Right lobe of liver (tissue), 6 donors: ENCODE results near the gene BDH1. TPM values are rescaled to one million over a fixed set of nuclear protein-coding genes. Genes with fewer than 3 reads are reported as not detected.
"Not testable (repeated sequence)": the region's sequence is repeated elsewhere in the genome, so short reads cannot be mapped to it uniquely, and the experiment has no call there.

Experiments
- ATAC-seq, 4 donors: fragments of 200-7000 bp; cut with Tn5 transposase; one replicate each; pipeline ENCODE4 v1.9.1; 2020; ENCODE audit warnings: mild to moderate bottlenecking in 4 of 4, moderate library complexity in 4 of 4
- DNase-seq, 3 donors: peaks; one replicate each; pipeline ENCODE4 v3.0.0-alpha.2; 2020
- H3K27ac ChIP-seq, 3 donors: fragments of 200-600 bp; one replicate each; pipeline ENCODE4 v1.8.0; 2022
- H3K27me3 ChIP-seq, 2 donors: fragments of 200-600 bp; one replicate each; pipeline ENCODE4 v1.8.0; 2022
- H3K36me3 ChIP-seq, 4 donors: fragments of 200-600 bp; sonication (generic) in 1 of 4; one replicate each; pipeline versions ENCODE4 v1.5.1 to v1.8.0; 2017 to 2022; ENCODE audit warnings: control low read depth in 1 of 4
- H3K4me1 ChIP-seq, 4 donors: fragments of 200-600 bp; sonication (generic) in 1 of 4; one replicate each; pipeline versions ENCODE4 v1.5.1 to v1.8.0; 2017 to 2022; ENCODE audit warnings: control low read depth in 1 of 4
- H3K4me3 ChIP-seq, 3 donors: fragments of 200-600 bp; one replicate each; pipeline ENCODE4 v1.8.0; 2022
- H3K9me3 ChIP-seq, 4 donors: fragments of 200-600 bp; sonication (generic) in 1 of 4; one replicate each; pipeline versions ENCODE4 v1.5.1 to v1.8.0; 2017 to 2022; ENCODE audit warnings: control low read depth in 1 of 4
- POLR2A ChIP-seq: fragments of 450-650 bp; IDR thresholded peaks from one replicate; pipeline ENCODE4 v1.6.1; 2017; ENCODE audit warnings: antibody characterized with exemption, mild to moderate bottlenecking
- WGBS: methylation state at CpG from one replicate; pipeline ENCODE4 v1.1.6; 2018; ENCODE audit warnings: low coverage, low lambda C conversion rate; ENCODE audit not compliant: insufficient coverage; ENCODE audit errors: missing lambda C conversion rate; 5-methylcytosine and 5-hydroxymethylcytosine counted together
- intact Hi-C, 2 donors: fragments of 100-400 bp; cut with DNase I; formaldehyde crosslinking; loops; one replicate each; pipeline versions ENCODE4 v1.11.2 to v1.14.1; 2022
- total RNA-seq, 6 experiments: library from RNA; depleted of rRNA in 2 of 6; stranded (reverse); fragments of >200 nt in 2 of 6; fragmentation: NEBNext Ultra II Directional in 3 of 6; extraction: Animal tissue kit (Norgen Biotek cat#: 25700) in 3 of 6; gene quantifications; one replicate each; pipeline versions ENCODE4 v1.1.0 to v1.2.4, GENCODE V29; 2016 to 2023
- TF ChIP-seq, protein P1 (sequence below), 4 donors: fragments of 200-600 bp in 3 of 4; fragments of 450-650 bp in 1 of 4; IDR thresholded peaks; one replicate each; pipeline versions ENCODE4 v1.5.1 to v1.8.0; 2016 to 2022; ENCODE audit warnings: antibody characterized with exemption in 4 of 4, mild to moderate bottlenecking in 2 of 4
- donor health status: DM: no; HTN: yes; CAD: no.
- donor health status: DM: no; HTN: no; CAD: no.
- donor health status: DM: no; HTN: no; CAD: no.
- donor health status: DM: no; HTN: yes; CAD: no.
- donor health status: DM: no; HTN: yes; CAD: no.

BDH1 gene
- total RNA-seq, 6 experiments from 2014 or later: 65.5 to 366 (median 233) TPM

- no peaks in the 10 kb centered on the region for H3K36me3 ChIP-seq
- intact Hi-C loops: no loop called here
- H3K27ac ChIP-seq: peak overlapping the region in 2 of 3 donors; percentile 20 to 39
- no peak for DNase-seq
- ATAC-seq: peak; percentile 18 to 59 (median 25)
- TF ChIP-seq, protein P1, sequence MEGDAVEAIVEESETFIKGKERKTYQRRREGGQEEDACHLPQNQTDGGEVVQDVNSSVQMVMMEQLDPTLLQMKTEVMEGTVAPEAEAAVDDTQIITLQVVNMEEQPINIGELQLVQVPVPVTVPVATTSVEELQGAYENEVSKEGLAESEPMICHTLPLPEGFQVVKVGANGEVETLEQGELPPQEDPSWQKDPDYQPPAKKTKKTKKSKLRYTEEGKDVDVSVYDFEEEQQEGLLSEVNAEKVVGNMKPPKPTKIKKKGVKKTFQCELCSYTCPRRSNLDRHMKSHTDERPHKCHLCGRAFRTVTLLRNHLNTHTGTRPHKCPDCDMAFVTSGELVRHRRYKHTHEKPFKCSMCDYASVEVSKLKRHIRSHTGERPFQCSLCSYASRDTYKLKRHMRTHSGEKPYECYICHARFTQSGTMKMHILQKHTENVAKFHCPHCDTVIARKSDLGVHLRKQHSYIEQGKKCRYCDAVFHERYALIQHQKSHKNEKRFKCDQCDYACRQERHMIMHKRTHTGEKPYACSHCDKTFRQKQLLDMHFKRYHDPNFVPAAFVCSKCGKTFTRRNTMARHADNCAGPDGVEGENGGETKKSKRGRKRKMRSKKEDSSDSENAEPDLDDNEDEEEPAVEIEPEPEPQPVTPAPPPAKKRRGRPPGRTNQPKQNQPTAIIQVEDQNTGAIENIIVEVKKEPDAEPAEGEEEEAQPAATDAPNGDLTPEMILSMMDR (IDR thresholded peaks at IDR 0.05): no peak
- TF ChIP-seq POLR2A: no peak
- peak overlapping the region in 1 of 3 donors; percentile 14 for H3K4me3 ChIP-seq
- H3K4me1 ChIP-seq: peaks cover 0 to 68% (median 17%) of the 10 kb centered on the region in 4 donors
- no peaks in the 10 kb centered on the region for H3K27me3 ChIP-seq
- WGBS: 18% methylated on average over 5 of the region's 6 CpGs
- H3K9me3 ChIP-seq: no peaks in the 10 kb centered on the region
Observed at GRCh38 chr3:197567904-197568681, 12.3 kb upstream of the BDH1 start.

- H3K4me3 ChIP-seq, H3K36me3 ChIP-seq, DNase-seq, intact Hi-C loops, H3K9me3 ChIP-seq, H3K27me3 ChIP-seq: not testable (repeated sequence)
- ATAC-seq: peak in 1 of 4 donors; percentile 11
- peak overlapping the region in 2 of 3 donors; percentile 5 to 65 for H3K27ac ChIP-seq
- H3K4me1 ChIP-seq: peaks cover 0 to 87% (median 24%) of the 10 kb centered on the region in 4 donors
Observed at GRCh38 chr3:197566155-197566554, 10.4 kb upstream of the BDH1 start.

DNA sequence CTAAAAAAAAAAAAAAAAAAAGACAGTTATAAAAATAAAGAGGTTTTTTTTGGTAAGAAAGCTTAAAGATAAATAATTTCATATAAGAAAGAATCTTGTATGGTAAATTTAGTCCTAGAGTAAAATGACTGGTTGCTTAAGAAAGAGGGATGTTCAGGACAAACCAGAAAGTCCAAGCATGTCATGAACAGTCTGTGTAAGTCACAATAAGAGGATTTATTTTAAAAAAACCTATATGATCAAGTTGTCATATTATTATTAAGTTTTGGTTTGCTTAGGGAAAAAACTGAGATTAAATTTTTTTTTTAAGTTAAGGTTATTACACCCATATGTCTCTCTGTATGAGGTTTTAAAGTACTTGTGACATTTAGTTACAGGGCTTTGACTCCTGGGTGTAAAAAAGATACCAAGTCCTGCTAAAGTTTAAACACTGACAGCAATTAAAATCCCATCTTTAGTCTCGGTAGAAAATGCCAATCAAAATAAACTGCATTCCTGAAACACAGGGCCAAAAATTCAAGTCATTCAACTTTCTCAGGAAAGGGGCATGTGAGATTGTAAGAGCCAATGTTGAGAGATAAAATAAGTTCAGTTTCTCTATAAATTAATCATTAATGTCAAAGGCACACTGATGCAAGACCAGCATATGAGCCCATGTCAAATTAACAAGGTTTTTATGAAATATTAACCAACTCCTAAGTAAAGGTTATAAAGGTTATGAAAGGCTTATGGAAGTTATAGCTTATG is 8.5 kb upstream of the BDH1 start:
- no peaks in the 10 kb centered on the region for H3K27me3 ChIP-seq
- H3K4me3 ChIP-seq: no peak overlapping the region
- intact Hi-C loops: no loop called here
- no peaks in the 10 kb centered on the region for H3K36me3 ChIP-seq
- peak overlapping the region in 2 of 3 donors; percentile 54 to 65 for H3K27ac ChIP-seq
- 11% methylated on average over 1 of the region's 1 CpG for WGBS
- H3K4me1 ChIP-seq: peaks cover 0 to 92% (median 33%) of the 10 kb centered on the region in 4 donors
- no peaks in the 10 kb centered on the region for H3K9me3 ChIP-seq
- ATAC-seq (peak; percentile 42 to 70 (median 52)), DNase-seq (no peak)
- no peak for TF ChIP-seq POLR2A
- TF ChIP-seq, protein P1 (IDR thresholded peaks at IDR 0.05): no peak

- Histone ChIP-seq H3K27ac (peak overlapping the region in 1 of 3 donors; percentile 5), H3K27me3 (no peaks in the 10 kb centered on the region), H3K9me3 (no peaks in the 10 kb centered on the region), H3K36me3 (peaks cover 0 to 2% (median 0%) of the 10 kb centered on the region in 4 donors), H3K4me1 (peaks cover 0 to 97% (median 33%) of the 10 kb centered on the region in 4 donors), H3K4me3 (no peak overlapping the region)
- peak in 1 of 3 donors; percentile 37 for DNase-seq
- TF ChIP-seq POLR2A: no peak
- TF ChIP-seq, protein P1 (IDR thresholded peaks at IDR 0.05): no peak
- peak in 2 of 4 donors; percentile 36 to 43 for ATAC-seq
- intact Hi-C loops: no loop called here
- 25% methylated on average over 6 of the region's 6 CpGs for WGBS
Observed at GRCh38 chr3:197562398-197563251, 6.9 kb upstream of the BDH1 start.
